PC-9 (cell line): ENCODE data around the gene DLG2.

Experiments
- CTCF ChIP-seq: fragments of 200-600 bp; sonication (generic); conservative IDR thresholded peaks from 2 replicates; pipeline ENCODE4 v1.6.1; 2017; ENCODE audit warnings: mixed run types, antibody characterized with exemption, mild to moderate bottlenecking, moderate library complexity
- EZH2 ChIP-seq: fragments of 200-600 bp; sonication (generic); IDR thresholded peaks from 2 replicates; pipeline ENCODE4 v1.8.0; 2017; ENCODE audit warnings: antibody characterized with exemption, low read depth

GRCh38 chr11:84260862-84261261 lies 1366.3 kb downstream of the DLG2 start:
- TF ChIP-seq CTCF (no peak), EZH2 (no peak)
